Naive thymus-derived CD4-positive, alpha-beta T cell (primary cell): Measurements from ENCODE around the gene RPS21. TPM values are rescaled to one million over a fixed set of nuclear protein-coding genes. Genes with fewer than 3 reads are reported as not detected.

Experiments used
- ATAC-seq: fragments of 150-1000 bp; cut with Tn5 transposase; 2 replicates; pipeline ENCODE4 v1.10.0; 2021; ENCODE audit warnings: mild to moderate bottlenecking, moderate library complexity
- CTCF ChIA-PET: fragments of 350-600 bp; sonication (Branson Sonifier 250); formaldehyde crosslinking; loops from one replicate; lab custom pipeline; 2021; ENCODE audit warnings: antibody characterized with exemption; lab: Charles Lee
- POLR2A ChIA-PET: fragments of 350-600 bp; sonication (Branson Sonifier 250); formaldehyde crosslinking; loops from one replicate; lab custom pipeline; 2021; ENCODE audit warnings: antibody characterized with exemption, inconsistent platforms; lab: Charles Lee
- DNase-seq, 9 donors: peaks; one replicate each; pipeline versions ENCODE4 v3.0.0 to v3.0.0-alpha.2; 2020 to 2022; ENCODE audit warnings: mixed read lengths in 1 of 9
- H3K27ac ChIP-seq: one replicate; pipeline ENCODE4 v1.7.0; 2013; ENCODE audit warnings: mild to moderate bottlenecking, low read depth, low read length, moderate library complexity
- H3K27me3 ChIP-seq, 2 donors: one replicate each; pipeline ENCODE4 v1.7.0; 2013; ENCODE audit warnings: low read length in 2 of 2, mild to moderate bottlenecking in 2 of 2, moderate library complexity in 2 of 2; ENCODE audit not compliant: control insufficient read depth in 2 of 2, insufficient read depth in 2 of 2
- H3K36me3 ChIP-seq, 3 experiments: 1 replicate in 2 of 3; 2 replicates in 1 of 3; pipeline ENCODE4 v1.7.0; 2013; ENCODE audit warnings: low read length in 3 of 3, mild to moderate bottlenecking in 3 of 3, moderate library complexity in 1 of 3; ENCODE audit not compliant: insufficient read depth in 3 of 3, control insufficient read depth in 2 of 3
- H3K4me1 ChIP-seq, 2 donors: one replicate each; pipeline ENCODE4 v1.7.0; 2013; ENCODE audit warnings: low read length in 2 of 2, mild to moderate bottlenecking in 2 of 2, moderate library complexity in 1 of 2; ENCODE audit not compliant: control insufficient read depth in 2 of 2, insufficient read depth in 2 of 2
- H3K4me3 ChIP-seq: 2 replicates; pipeline ENCODE4 v1.7.0; 2013; ENCODE audit warnings: mild to moderate bottlenecking, low read length
- H3K9me3 ChIP-seq, 3 experiments: 1 replicate in 2 of 3; 2 replicates in 1 of 3; pipeline ENCODE4 v1.7.0; 2013; ENCODE audit warnings: low read length in 3 of 3; ENCODE audit not compliant: control insufficient read depth in 2 of 3
- H3K27ac Mint-ChIP-seq, 9 donors: one replicate each; pipeline ENCODE4 v1.8.0; 2020 to 2022; ENCODE audit warnings: mixed read lengths in 9 of 9, mild to moderate bottlenecking in 8 of 9, moderate library complexity in 5 of 9, inconsistent platforms in 2 of 9
- H3K27me3 Mint-ChIP-seq, 5 donors: one replicate each; pipeline ENCODE4 v1.8.0; 2021 to 2022; ENCODE audit warnings: mixed read lengths in 5 of 5, mild to moderate bottlenecking in 1 of 5
- H3K36me3 Mint-ChIP-seq, 5 donors: one replicate each; pipeline ENCODE4 v1.8.0; 2020 to 2022; ENCODE audit warnings: mixed read lengths in 5 of 5, mild to moderate bottlenecking in 3 of 5, inconsistent platforms in 1 of 5
- H3K4me1 Mint-ChIP-seq, 7 donors: one replicate each; pipeline ENCODE4 v1.8.0; 2020 to 2022; ENCODE audit warnings: mixed read lengths in 7 of 7, mild to moderate bottlenecking in 3 of 7, inconsistent platforms in 1 of 7
- H3K4me3 Mint-ChIP-seq, 10 donors: one replicate each; pipeline ENCODE4 v1.8.0; 2020 to 2022; ENCODE audit warnings: mild to moderate bottlenecking in 10 of 10, mixed read lengths in 10 of 10, moderate library complexity in 6 of 10, inconsistent platforms in 2 of 10
- H3K9me3 Mint-ChIP-seq, 11 donors: one replicate each; pipeline ENCODE4 v1.8.0; 2020 to 2022; ENCODE audit warnings: mixed read lengths in 11 of 11, mild to moderate bottlenecking in 4 of 11, inconsistent platforms in 1 of 11, moderate library complexity in 1 of 11
- intact Hi-C, 2 donors: fragments of 100-400 bp; cut with micrococcal nuclease; formaldehyde crosslinking; loops; one replicate each; pipeline ENCODE4 v1.15.1; 2023
- polyA plus RNA-seq, 2 donors: library from polyadenylated mRNA; unstranded; fragments of 300-500 nt; fragmentation: Illumina TruSeq; gene quantifications; one replicate each; pipeline ENCODE4 v1.2.3, GENCODE V29; 2021
- total RNA-seq, 6 experiments: library from RNA in 5 of 6; stranded (reverse) in 5 of 6; gene quantifications; 1 replicate in 5 of 6; 2 replicates in 1 of 6; pipeline ENCODE4 v1.2.3 and lab custom pipeline; 2021 to 2026

Gene RPS21
- total and polyA plus RNA-seq, 7 experiments from 2014 or later = 2,026 to 3,458 (median 3,308) TPM

DNA sequence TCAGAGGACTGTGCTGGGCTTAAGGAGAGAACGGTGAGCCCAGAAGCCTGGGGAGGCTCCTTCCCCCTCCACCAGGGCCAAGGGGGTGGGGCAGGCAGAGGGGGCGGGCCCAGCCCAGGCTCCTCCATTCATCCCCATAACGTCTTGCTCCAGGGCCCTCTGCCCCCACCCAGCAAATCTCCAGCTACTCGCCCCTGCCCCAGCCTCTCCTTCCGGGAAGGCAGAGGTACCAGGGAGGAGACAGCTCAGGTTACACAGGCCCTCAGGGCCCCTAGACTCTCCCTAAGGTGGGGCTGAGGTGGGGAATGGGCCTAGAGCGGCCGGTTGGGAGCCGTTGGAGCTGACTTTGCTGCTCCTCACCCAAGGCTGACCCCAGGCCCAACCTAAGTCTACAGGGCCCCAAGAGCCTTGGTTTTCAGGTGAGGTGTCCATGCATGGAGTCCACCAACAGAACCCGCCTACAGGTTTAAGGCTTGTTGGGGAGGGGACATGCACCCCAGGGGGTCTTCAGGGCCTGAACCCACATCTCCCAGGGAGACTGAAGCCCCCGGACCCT, 21.0 kb upstream of the RPS21 start:
- ChIA-PET POLR2A (no interaction called here), CTCF (no interaction called here)
- H3K9me3 ChIP-seq = no peaks in the 10 kb centered on the region
- no peak for DNase-seq
- peaks cover 0 to 11% of the 10 kb centered on the region in 2 donors for H3K4me1 ChIP-seq
- peaks cover 13 to 34% (median 21%) of the 10 kb centered on the region in 5 donors for H3K27me3 Mint-ChIP-seq
- no peak overlapping the region for H3K27ac Mint-ChIP-seq
- H3K27me3 ChIP-seq = peaks cover 0 to 20% of the 10 kb centered on the region in 2 donors
- H3K4me1 Mint-ChIP-seq = peaks cover 0 to 8% (median 0%) of the 10 kb centered on the region in 7 donors
- no peaks in the 10 kb centered on the region for H3K9me3 Mint-ChIP-seq
- intact Hi-C loops = loop anchor here in 1 of 2 donors (5.0 kb wide), 1 partner anchor 64 kb away; the partner anchor contains the start of gene ADRM1
- H3K27ac ChIP-seq = no peak overlapping the region
- no peak for ATAC-seq
- no peak overlapping the region for H3K4me3 ChIP-seq
- no peaks in the 10 kb centered on the region for H3K36me3 ChIP-seq
- H3K36me3 Mint-ChIP-seq = no peaks in the 10 kb centered on the region
- H3K4me3 Mint-ChIP-seq = peak overlapping the region in 5 of 10 donors; percentile 7 to 47 (median 29)

DNA sequence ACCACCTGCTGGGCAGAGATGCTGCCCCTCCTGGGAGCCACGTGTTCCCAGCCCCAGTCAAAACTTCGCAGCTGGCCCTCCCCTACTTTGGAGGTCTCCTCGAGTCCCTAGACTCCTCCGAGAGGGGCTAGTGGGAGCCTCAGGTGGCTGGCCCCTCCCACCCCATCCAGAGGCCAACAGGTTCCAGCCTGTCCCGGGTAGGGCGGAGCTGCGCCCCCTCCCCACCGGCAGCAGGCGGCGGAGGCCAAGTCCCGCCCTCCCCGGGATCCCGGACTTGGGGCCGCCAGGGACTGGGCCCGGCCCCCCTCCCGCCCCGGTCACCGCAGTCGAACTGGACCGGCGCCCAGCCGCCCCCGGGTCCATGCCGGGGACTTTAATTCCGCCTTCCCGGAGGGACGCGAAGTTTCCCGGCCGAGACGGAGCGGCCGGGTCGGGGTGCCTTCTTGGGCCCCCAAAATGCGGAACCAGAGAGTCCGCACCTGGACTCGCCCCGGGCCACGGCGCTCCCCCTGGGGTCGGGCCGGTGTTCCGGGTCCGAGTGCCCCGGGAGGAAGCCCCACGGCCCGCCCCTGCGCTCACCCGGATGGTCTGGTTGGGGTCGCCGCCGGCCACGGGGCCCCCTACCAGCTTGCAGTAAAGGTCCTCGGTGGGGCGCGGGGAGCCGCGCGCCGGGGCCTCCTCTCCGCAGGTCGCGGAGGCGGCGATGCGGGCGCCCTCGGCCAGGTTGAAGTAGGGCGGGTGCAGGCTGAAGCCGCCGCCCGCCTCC, 20.4 kb upstream of the RPS21 start:
- no peak overlapping the region for H3K27ac ChIP-seq
- no peak overlapping the region for H3K4me3 ChIP-seq
- POLR2A ChIA-PET = no interaction called here

DNA sequence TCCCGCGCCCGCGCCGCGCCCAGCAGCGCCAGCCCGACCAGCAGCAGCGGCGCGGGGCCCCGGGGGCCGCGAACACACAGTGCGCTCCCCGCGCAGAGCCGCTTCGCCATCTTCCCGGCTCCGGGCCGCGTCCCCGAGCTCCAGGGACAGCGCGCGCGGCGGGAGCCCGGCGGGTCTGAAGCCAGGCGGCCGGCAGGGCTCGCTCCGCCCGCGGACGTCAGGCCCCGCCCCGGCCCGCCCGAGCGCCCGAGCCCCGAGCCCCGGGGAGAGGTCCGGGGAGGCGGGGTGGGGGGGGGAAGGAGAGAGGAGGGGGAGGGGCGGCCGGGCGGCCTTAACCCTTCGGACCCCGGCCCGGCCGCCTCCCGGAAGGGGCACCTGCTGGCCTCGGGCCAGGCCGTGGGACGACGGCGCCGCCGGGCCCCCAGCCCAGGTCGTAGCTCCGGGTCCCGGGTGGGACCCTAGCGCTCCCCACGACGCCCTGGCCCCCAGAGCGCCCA, 19.7 kb upstream of the RPS21 start, which contains the start of gene LAMA5:
Gene LAMA5, minus strand, starts transcription at position 177 of the 497 bp plus-strand sequence. Its CDS starts 67 bp downstream, at position 110.
- no peaks in the 10 kb centered on the region for H3K36me3 Mint-ChIP-seq
- ATAC-seq (peak; percentile 19), DNase-seq (peak in 3 of 9 donors; percentile 16 to 52 (median 27))
- CTCF ChIA-PET = no interaction called here
- Histone ChIP-seq H3K9me3 (no peaks in the 10 kb centered on the region), H3K27ac (no peak within 1 kb of the TSS), H3K36me3 (no peaks in the 10 kb centered on the region), H3K4me3 (peak within 1 kb of the TSS; percentile 41), H3K4me1 (peaks cover 0 to 11% of the 10 kb centered on the region in 2 donors), H3K27me3 (peaks cover 0 to 20% of the 10 kb centered on the region in 2 donors)
- H3K27ac Mint-ChIP-seq = no peak within 1 kb of the TSS
- H3K27me3 Mint-ChIP-seq = peaks cover 13 to 34% (median 21%) of the 10 kb centered on the region in 5 donors
- peak within 1 kb of the TSS; percentile 36 to 87 (median 62) for H3K4me3 Mint-ChIP-seq
- no peaks in the 10 kb centered on the region for H3K9me3 Mint-ChIP-seq
- POLR2A ChIA-PET = interaction anchor here (1.0 kb wide), 1 partner anchor 64 kb away, joined by 3 read pairs; no protein-coding TSS in a partner anchor
- peaks cover 0 to 8% (median 0%) of the 10 kb centered on the region in 7 donors for H3K4me1 Mint-ChIP-seq
- intact Hi-C loops = loop anchor here in 1 of 2 donors (5.0 kb wide), 1 partner anchor 65 kb away; the partner anchor contains the start of gene ADRM1

More for the DNA sequence above, 20.4 kb upstream of the RPS21 start:
- DNase-seq = no peak
- H3K27me3 Mint-ChIP-seq = peaks cover 13 to 34% (median 21%) of the 10 kb centered on the region in 5 donors
- H3K27ac Mint-ChIP-seq = no peak overlapping the region
- CTCF ChIA-PET = no interaction called here
- Histone ChIP-seq H3K27me3 (peaks cover 0 to 20% of the 10 kb centered on the region in 2 donors), H3K9me3 (no peaks in the 10 kb centered on the region), H3K4me1 (peaks cover 0 to 11% of the 10 kb centered on the region in 2 donors), H3K36me3 (no peaks in the 10 kb centered on the region)
- no peaks in the 10 kb centered on the region for H3K9me3 Mint-ChIP-seq
- peaks cover 0 to 8% (median 0%) of the 10 kb centered on the region in 7 donors for H3K4me1 Mint-ChIP-seq
- peak overlapping the region in 4 of 10 donors; percentile 12 to 47 (median 35) for H3K4me3 Mint-ChIP-seq
- no peaks in the 10 kb centered on the region for H3K36me3 Mint-ChIP-seq
- peak; percentile 4 for ATAC-seq
- intact Hi-C loops = loop anchor here in 1 of 2 donors (5.0 kb wide), 1 partner anchor 64 kb away; the partner anchor contains the start of gene ADRM1

DNA sequence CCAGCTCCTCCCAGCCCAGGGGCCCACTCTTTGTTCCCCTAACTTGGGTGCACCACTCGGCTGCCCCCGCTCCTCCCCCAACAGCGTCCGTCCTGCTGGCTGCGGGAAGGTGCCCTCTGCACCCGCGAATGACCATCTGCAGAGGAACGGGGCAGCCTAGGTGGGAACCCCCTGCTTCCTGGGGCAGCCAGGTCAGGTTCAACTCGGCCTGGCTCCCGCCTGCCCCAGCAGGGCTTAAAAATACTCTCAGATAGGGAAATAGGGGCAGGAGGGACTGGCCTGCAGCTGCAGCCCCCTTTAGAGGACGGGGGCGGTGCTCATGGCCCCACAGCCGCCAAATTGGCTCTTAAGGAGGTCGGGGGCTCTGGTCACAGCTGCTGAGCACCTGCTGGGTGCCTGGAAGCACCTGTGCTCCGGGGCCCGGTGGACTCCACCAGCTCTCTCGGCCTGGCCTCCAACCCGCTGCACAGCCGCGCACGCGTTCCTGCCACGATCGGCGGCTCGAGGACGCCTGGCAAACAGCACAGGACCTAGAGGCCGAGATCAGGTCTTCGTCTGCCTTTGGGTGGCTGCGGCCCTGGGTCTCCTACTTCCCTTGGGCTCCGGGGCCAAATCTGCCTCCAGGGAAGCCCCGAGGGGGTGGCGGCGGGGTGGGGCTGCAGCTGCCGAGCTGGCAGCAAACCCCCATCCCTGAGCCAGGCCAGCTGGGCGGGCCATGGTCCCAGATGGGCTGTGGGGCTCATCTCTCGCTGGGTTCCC, 19.1 kb upstream of the RPS21 start:
- peak in 3 of 9 donors; percentile 6 to 27 (median 11) for DNase-seq
- Histone ChIP-seq H3K4me3 (peak overlapping the region; percentile 41), H3K27ac (no peak overlapping the region), H3K9me3 (no peaks in the 10 kb centered on the region), H3K36me3 (no peaks in the 10 kb centered on the region), H3K27me3 (peaks cover 0 to 20% of the 10 kb centered on the region in 2 donors), H3K4me1 (peaks cover 0 to 11% of the 10 kb centered on the region in 2 donors)
- CTCF ChIA-PET = interaction anchor here (0.6 kb wide), 1 partner anchor 27 kb away, joined by 4 read pairs; no protein-coding TSS in a partner anchor
- ATAC-seq = no peak
- intact Hi-C loops = loop anchor here in 1 of 2 donors (5.0 kb wide), 1 partner anchor 66 kb away; the partner anchor contains the start of gene ADRM1
- Mint-ChIP-seq H3K9me3 (no peaks in the 10 kb centered on the region), H3K27me3 (peaks cover 13 to 34% (median 21%) of the 10 kb centered on the region in 5 donors), H3K4me3 (peak overlapping the region; percentile 36 to 87 (median 62)), H3K27ac (no peak overlapping the region), H3K36me3 (no peaks in the 10 kb centered on the region), H3K4me1 (peaks cover 0 to 8% (median 2%) of the 10 kb centered on the region in 7 donors)
- POLR2A ChIA-PET = interaction anchor here (1.0 kb wide), 1 partner anchor 64 kb away, joined by 3 read pairs; no protein-coding TSS in a partner anchor

DNA sequence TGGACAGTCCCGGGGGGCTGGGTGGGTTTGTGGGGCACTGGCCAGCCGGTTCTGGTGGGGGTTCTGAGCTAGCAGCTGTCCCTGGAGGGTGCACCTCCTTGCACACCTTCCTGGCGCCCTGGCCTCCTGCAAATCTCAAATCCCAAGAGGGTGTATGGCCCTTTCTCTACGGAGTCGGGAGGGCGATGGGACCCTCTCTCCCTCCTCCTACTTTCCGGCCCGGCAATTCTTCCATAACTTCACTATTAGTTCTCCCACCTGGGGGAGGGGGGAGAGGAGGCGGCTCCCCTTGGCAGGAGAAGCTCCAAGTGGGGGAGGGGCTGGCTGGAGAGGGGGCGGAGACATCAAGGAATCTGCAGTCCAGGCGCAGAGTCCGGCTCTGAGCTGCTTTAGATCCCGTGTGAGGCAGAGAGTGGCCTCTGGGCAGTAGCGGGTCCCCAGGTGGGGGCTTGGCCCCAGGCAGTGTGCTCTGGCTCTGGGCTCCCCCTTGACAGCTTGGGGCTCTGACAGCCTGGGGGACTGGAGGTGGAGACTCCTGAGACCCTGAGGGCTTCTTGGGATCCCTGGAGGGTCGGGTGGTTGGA, 18.4 kb upstream of the RPS21 start:
- no peak overlapping the region for H3K4me3 ChIP-seq
- POLR2A ChIA-PET = interaction anchor here (0.6 kb wide), 1 partner anchor 392 kb away, joined by 3 read pairs; no protein-coding TSS in a partner anchor
- peaks cover 0 to 20% of the 10 kb centered on the region in 2 donors for H3K27me3 ChIP-seq
- H3K27ac Mint-ChIP-seq = no peak overlapping the region
- peaks cover 0 to 11% of the 10 kb centered on the region in 2 donors for H3K4me1 ChIP-seq
- DNase-seq = no peak
- no peaks in the 10 kb centered on the region for H3K36me3 Mint-ChIP-seq
- H3K27me3 Mint-ChIP-seq = peaks cover 13 to 36% (median 21%) of the 10 kb centered on the region in 5 donors
- H3K27ac ChIP-seq = no peak overlapping the region
- peak overlapping the region in 9 of 10 donors; percentile 23 to 87 (median 59) for H3K4me3 Mint-ChIP-seq
- no peaks in the 10 kb centered on the region for H3K36me3 ChIP-seq
- intact Hi-C loops = loop anchor here in 1 of 2 donors (5.0 kb wide), 1 partner anchor 66 kb away; the partner anchor contains the start of gene ADRM1
- no peaks in the 10 kb centered on the region for H3K9me3 Mint-ChIP-seq
- no peak for ATAC-seq
- CTCF ChIA-PET = interaction anchor here (0.6 kb wide), 1 partner anchor 28 kb away, joined by 4 read pairs; no protein-coding TSS in a partner anchor
- H3K4me1 Mint-ChIP-seq = peaks cover 0 to 8% (median 2%) of the 10 kb centered on the region in 7 donors
- H3K9me3 ChIP-seq = no peaks in the 10 kb centered on the region
